Activated naive CD4-positive, alpha-beta T cell treated with anti-CD3 and anti-CD28 coated beads for 36 hours (primary cell): Measurements from ENCODE around the gene PDK4. TPM values are rescaled to one million over a fixed set of nuclear protein-coding genes. Genes with fewer than 3 reads are reported as not detected.
"Not testable (repeated sequence)": the region's sequence is repeated elsewhere in the genome, so short reads cannot be mapped to it uniquely, and the experiment has no call there.

Experiments
- CTCF ChIA-PET: fragments of 350-600 bp; sonication (Branson Sonifier 250); formaldehyde crosslinking; loops from one replicate; lab custom pipeline; 2021; ENCODE audit warnings: antibody characterized with exemption; lab: Charles Lee
- DNase-seq: peaks from one replicate; pipeline ENCODE4 v3.0.0-alpha.2; 2020
- H3K27ac Mint-ChIP-seq: one replicate; pipeline ENCODE4 v1.8.0; 2021; ENCODE audit warnings: mild to moderate bottlenecking, mixed read lengths
- H3K27me3 Mint-ChIP-seq: one replicate; pipeline ENCODE4 v1.8.0; 2021; ENCODE audit warnings: low read depth, mixed read lengths
- H3K36me3 Mint-ChIP-seq: one replicate; pipeline ENCODE4 v1.8.0; 2021; ENCODE audit warnings: low read depth, mixed read lengths
- H3K4me1 Mint-ChIP-seq: one replicate; pipeline ENCODE4 v1.8.0; 2021; ENCODE audit warnings: low read depth, mixed read lengths
- H3K4me3 Mint-ChIP-seq: one replicate; pipeline ENCODE4 v1.8.0; 2021; ENCODE audit warnings: mild to moderate bottlenecking, moderate library complexity, mixed read lengths
- H3K9me3 Mint-ChIP-seq: one replicate; pipeline ENCODE4 v1.8.0; 2021; ENCODE audit warnings: mixed read lengths
- intact Hi-C: fragments of 100-400 bp; cut with micrococcal nuclease; formaldehyde crosslinking; loops from one replicate; pipeline ENCODE4 v1.15.1; 2023
- total RNA-seq, 2 experiments: library from RNA; stranded (reverse); gene quantifications; one replicate each; pipeline ENCODE4 v1.2.3, GENCODE V29; 2021

PDK4 gene
- total RNA-seq, 2 experiments from 2014 or later: not detected

GRCh38 chr7:95583834-95584621 is 12.3 kb downstream of the PDK4 start:
- Mint-ChIP-seq H3K27ac (no peak overlapping the region), H3K4me3 (no peak overlapping the region), H3K27me3 (peaks cover 2% of the 10 kb centered on the region), H3K36me3 (no peaks in the 10 kb centered on the region), H3K4me1 (no peaks in the 10 kb centered on the region), H3K9me3 (no peaks in the 10 kb centered on the region)
- DNase-seq: no peak
- CTCF ChIA-PET: no interaction called here
- intact Hi-C loops: no loop called here

- Mint-ChIP-seq H3K27me3 (peaks cover 2% of the 10 kb centered on the region), H3K27ac (no peak overlapping the region), H3K9me3 (no peaks in the 10 kb centered on the region), H3K4me1 (no peaks in the 10 kb centered on the region), H3K4me3 (no peak overlapping the region), H3K36me3 (no peaks in the 10 kb centered on the region)
- intact Hi-C loops: no loop called here
- CTCF ChIA-PET: no interaction called here
- DNase-seq: no peak
Measured at GRCh38 chr7:95582578-95583293, 13.6 kb downstream of the PDK4 start.

- Mint-ChIP-seq H3K4me1 (no peaks in the 10 kb centered on the region), H3K27ac (no peak overlapping the region), H3K4me3 (no peak overlapping the region), H3K27me3 (peaks cover 4% of the 10 kb centered on the region), H3K36me3 (no peaks in the 10 kb centered on the region), H3K9me3 (no peaks in the 10 kb centered on the region)
- intact Hi-C loops: no loop called here
- CTCF ChIA-PET: no interaction called here
- no peak for DNase-seq
Measured at GRCh38 chr7:95581467-95581866, 14.8 kb downstream of the PDK4 start.

DNA sequence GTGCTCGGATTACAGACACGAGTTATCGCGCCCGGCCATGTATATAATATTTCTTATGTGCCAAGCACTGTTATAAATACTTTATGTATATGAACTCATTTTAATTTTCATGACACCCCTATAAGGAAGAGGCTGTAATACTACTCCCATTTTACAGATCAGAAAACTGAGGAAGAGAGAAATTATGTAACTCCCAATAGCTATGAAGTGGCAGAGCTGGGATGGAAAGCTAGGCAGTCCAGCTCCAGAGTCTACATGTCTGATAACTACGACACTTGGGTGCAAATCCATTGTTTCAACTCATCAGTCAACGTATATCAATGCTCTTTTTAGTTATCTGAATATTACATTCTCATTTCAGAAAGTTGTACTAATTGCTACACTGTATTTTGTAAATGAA is 17.0 kb downstream of the PDK4 start:
- intact Hi-C loops: no loop called here
- CTCF ChIA-PET: no interaction called here
- no peak overlapping the region for H3K27ac Mint-ChIP-seq
- H3K36me3 Mint-ChIP-seq: no peaks in the 10 kb centered on the region
- H3K27me3 Mint-ChIP-seq: peaks cover 4% of the 10 kb centered on the region
- no peak for DNase-seq
- H3K4me3 Mint-ChIP-seq: no peak overlapping the region
- H3K4me1 Mint-ChIP-seq: no peaks in the 10 kb centered on the region
- no peaks in the 10 kb centered on the region for H3K9me3 Mint-ChIP-seq

DNA sequence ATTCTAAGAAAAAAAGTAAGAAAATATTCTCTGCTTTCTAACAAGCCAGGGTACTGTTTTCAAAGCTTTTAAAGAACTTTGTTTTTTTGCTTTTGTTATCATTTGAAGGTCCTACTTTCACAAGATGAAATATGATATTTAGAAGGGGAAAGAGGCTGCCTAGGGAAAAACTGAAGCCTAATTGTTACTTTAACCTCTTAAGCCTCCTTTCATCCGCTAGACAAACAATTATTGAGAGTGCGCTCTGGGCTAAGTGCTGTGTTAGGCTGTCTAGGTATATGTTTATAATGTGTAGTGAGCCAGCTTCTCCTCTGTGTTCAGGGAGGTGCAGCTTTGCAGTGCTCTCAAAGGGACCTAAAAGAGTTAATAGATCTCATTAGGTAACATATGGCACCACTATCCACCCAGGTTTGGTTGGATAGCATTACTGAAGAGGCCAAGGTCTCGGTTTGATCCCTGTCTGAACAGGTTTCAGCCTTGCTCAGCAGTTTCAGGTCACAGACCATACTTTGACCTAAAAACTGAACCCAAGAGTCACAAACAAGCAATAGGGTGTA is 17.9 kb downstream of the PDK4 start:
- intact Hi-C loops: no loop called here
- Mint-ChIP-seq H3K4me1 (no peaks in the 10 kb centered on the region), H3K4me3 (no peak overlapping the region), H3K36me3 (no peaks in the 10 kb centered on the region), H3K9me3 (no peaks in the 10 kb centered on the region), H3K27ac (no peak overlapping the region), H3K27me3 (peaks cover 3% of the 10 kb centered on the region)
- CTCF ChIA-PET: interaction anchor here (1.1 kb wide), 1 partner anchor 66 kb away, joined by 3 read pairs; no protein-coding TSS in a partner anchor
- DNase-seq: no peak

GRCh38 chr7:95577137-95577536 is 19.2 kb downstream of the PDK4 start:
- no peaks in the 10 kb centered on the region for H3K9me3 Mint-ChIP-seq
- H3K27ac Mint-ChIP-seq: no peak overlapping the region
- intact Hi-C loops: no loop called here
- H3K4me1 Mint-ChIP-seq: no peaks in the 10 kb centered on the region
- no peak overlapping the region for H3K4me3 Mint-ChIP-seq
- H3K27me3 Mint-ChIP-seq: peaks cover 3% of the 10 kb centered on the region
- CTCF ChIA-PET: no interaction called here
- DNase-seq: no peak
- no peaks in the 10 kb centered on the region for H3K36me3 Mint-ChIP-seq

DNA sequence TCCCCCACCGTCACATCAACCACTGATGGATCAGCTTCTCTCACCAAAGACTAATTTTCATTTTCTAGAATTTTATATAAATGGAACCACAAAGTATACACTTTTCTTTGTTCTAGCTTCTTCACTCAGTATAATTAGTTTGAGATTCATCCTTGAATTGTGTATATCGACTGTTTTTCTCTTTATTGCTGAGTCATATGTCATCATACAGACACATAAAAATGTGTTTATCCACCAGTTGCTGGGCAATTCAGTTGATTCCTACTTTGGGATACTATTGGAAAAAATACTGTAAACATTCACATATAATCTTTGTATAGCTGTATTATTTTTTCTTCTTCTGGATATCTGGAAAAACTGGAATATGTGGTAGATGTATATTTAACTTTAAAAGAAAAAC is 26.6 kb downstream of the PDK4 start:
- Mint-ChIP-seq H3K4me3 (no peak overlapping the region), H3K4me1 (no peaks in the 10 kb centered on the region), H3K36me3 (no peaks in the 10 kb centered on the region), H3K27me3 (peaks cover 2% of the 10 kb centered on the region), H3K9me3 (no peaks in the 10 kb centered on the region), H3K27ac (no peak overlapping the region)
- CTCF ChIA-PET: no interaction called here
- intact Hi-C loops: no loop called here
- no peak for DNase-seq

DNA sequence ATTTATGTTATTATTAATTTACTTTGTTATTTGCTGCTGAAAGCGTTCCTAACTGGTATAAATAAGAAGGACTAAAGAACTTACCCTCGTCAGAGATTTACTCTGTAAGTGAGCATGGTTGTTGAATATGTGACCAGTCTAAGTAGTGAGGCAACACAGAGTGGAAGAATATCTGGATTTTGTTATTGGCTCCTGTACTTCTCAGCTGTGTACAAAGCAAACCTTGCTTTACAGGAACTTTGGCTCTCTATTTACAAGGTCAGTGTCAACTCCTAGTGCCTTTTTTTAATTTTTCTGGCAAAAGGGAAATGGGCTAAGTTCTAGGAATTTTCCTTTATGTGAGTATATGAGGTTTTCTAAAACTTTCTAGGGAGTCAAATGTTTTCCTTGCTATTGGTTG is 35.6 kb downstream of the PDK4 start:
- H3K27me3 Mint-ChIP-seq: peaks cover 3% of the 10 kb centered on the region
- H3K4me1 Mint-ChIP-seq: no peaks in the 10 kb centered on the region
- no peaks in the 10 kb centered on the region for H3K36me3 Mint-ChIP-seq
- CTCF ChIA-PET: no interaction called here
- intact Hi-C loops: no loop called here
- peaks cover 1% of the 10 kb centered on the region for H3K9me3 Mint-ChIP-seq
- DNase-seq: no peak
- H3K27ac Mint-ChIP-seq: no peak overlapping the region
- H3K4me3 Mint-ChIP-seq: no peak overlapping the region

GRCh38 chr7:95558864-95559263 is 37.5 kb downstream of the PDK4 start:
- H3K36me3 Mint-ChIP-seq: no peaks in the 10 kb centered on the region
- peaks cover 3% of the 10 kb centered on the region for H3K27me3 Mint-ChIP-seq
- H3K4me3 Mint-ChIP-seq: no peak overlapping the region
- H3K27ac Mint-ChIP-seq: no peak overlapping the region
- peaks cover 1% of the 10 kb centered on the region for H3K9me3 Mint-ChIP-seq
- DNase-seq: no peak
- H3K4me1 Mint-ChIP-seq: no peaks in the 10 kb centered on the region
- CTCF ChIA-PET: interaction anchor here (0.5 kb wide), 1 partner anchor 1115 kb away, joined by 4 read pairs; no protein-coding TSS in a partner anchor
- intact Hi-C loops: no loop called here

DNA sequence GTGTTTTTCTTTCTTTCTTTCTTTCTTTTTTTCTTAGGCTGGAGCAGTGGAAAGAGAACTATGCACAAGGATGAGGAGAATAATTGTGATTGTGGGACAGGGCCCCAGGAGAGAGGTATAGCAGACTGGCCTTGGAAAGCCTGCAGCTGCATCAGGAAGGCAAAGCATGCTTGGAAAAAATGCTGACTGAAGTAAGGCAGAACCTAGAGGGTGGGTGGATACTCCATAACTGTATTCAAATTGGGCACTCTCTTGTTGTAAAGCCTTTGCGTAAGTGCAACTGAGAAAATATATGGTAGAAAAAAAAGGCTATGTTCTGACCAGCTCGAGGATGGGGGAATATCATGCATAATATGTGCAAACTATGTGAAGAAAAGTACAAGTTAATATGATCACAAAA is 39.5 kb downstream of the PDK4 start:
- no peak overlapping the region for H3K27ac Mint-ChIP-seq
- DNase-seq: no peak
- no peak overlapping the region for H3K4me3 Mint-ChIP-seq
- H3K4me1 Mint-ChIP-seq: no peaks in the 10 kb centered on the region
- no peaks in the 10 kb centered on the region for H3K9me3 Mint-ChIP-seq
- H3K27me3 Mint-ChIP-seq: peaks cover 4% of the 10 kb centered on the region
- CTCF ChIA-PET: interaction anchor here (0.6 kb wide), 2 partner anchors 40 to 775 kb away, joined by 3 read pairs; no protein-coding TSS in a partner anchor
- intact Hi-C loops: no loop called here
- H3K36me3 Mint-ChIP-seq: no peaks in the 10 kb centered on the region

GRCh38 chr7:95553939-95554338 is 42.4 kb downstream of the PDK4 start:
- Mint-ChIP-seq H3K4me1 (no peaks in the 10 kb centered on the region), H3K4me3 (no peak overlapping the region), H3K9me3 (no peaks in the 10 kb centered on the region), H3K27ac (no peak overlapping the region), H3K27me3 (peaks cover 15% of the 10 kb centered on the region), H3K36me3 (no peaks in the 10 kb centered on the region)
- no peak for DNase-seq
- CTCF ChIA-PET: no interaction called here
- intact Hi-C loops: no loop called here

DNA sequence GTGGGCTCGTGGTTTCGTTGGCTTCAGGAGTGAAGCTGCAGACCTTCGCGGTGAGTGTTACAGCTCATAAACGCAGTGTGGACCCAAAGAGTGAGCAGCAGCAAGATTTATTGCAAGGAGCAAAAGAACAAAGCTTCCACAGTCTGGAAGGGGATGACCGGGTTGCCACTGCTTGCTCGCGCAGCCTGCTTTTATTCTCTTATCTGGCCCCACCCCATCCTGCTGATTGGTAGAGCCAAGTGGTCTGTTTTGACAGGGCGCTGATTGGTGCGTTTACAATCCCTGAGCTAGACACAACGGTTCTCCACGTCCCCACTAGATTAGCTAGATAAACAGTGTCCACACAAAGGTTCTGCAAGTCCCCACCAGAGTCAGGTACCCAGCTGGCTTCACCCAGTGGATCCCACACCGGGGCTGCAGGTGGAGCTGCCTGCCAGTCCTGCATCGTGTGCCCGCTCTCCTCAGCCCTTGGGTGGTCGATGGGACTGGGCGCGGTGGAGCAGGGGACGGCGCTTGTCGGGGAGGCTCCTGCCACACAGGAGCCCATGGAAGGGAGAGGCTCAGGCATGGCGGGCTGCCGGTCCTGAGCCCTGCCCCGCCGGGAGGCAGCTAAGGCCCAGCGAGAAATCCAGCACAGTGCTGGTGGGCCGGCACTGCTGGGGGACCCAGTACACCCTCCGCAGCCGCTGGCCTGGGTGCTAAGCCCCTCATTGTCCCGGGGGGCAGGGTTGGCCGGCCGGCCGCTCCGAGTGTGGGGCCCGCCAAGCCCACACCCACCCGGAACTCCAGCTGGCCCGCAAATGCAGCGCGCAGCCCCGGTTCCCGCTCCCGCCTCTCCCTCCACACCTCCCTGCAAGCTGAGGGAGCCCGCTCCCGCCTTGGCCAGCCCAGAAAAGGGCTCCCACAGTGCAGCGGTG is 44.0 kb downstream of the PDK4 start:
- H3K36me3 Mint-ChIP-seq, intact Hi-C loops, DNase-seq, H3K4me1 Mint-ChIP-seq, H3K4me3 Mint-ChIP-seq, H3K27ac Mint-ChIP-seq, H3K9me3 Mint-ChIP-seq: not testable (repeated sequence)
- CTCF ChIA-PET: interaction anchor here (0.6 to 1.5 kb wide), 2 partner anchors 16 to 1096 kb away, joined by 3 to 4 read pairs; no protein-coding TSS in a partner anchor
- peaks cover 16% of the 10 kb centered on the region for H3K27me3 Mint-ChIP-seq
